Testis (tissue), 3 donors: ENCODE measurements around the gene FAM229B. TPM values are rescaled to one million over a fixed set of nuclear protein-coding genes. Genes with fewer than 3 reads are reported as not detected.
A peak's percentile ranks its signal among the peaks of the same experiment; 100 is the strongest.
"Not testable (repeated sequence)": the region's sequence is repeated elsewhere in the genome, so short reads cannot be mapped to it uniquely, and the experiment has no call there.

Source experiments
- DNase-seq: peaks from one replicate; pipeline ENCODE4 v3.0.0-alpha.2; 2019
- H3K27ac ChIP-seq, 2 donors: fragments of 200-600 bp; sonication (generic); one replicate each; pipeline ENCODE4 v1.5.1; 2019
- H3K27me3 ChIP-seq: fragments of 200-600 bp; sonication (generic); one replicate; pipeline ENCODE4 v1.5.1; 2019
- H3K36me3 ChIP-seq: fragments of 200-600 bp; sonication (generic); one replicate; pipeline ENCODE4 v1.5.1; 2017; ENCODE audit warnings: low read depth; ENCODE audit errors: missing control alignments
- H3K4me1 ChIP-seq: fragments of 200-600 bp; sonication (generic); one replicate; pipeline ENCODE4 v1.5.1; 2019
- H3K4me3 ChIP-seq, 2 donors: fragments of 200-600 bp; sonication (generic); one replicate each; pipeline ENCODE4 v1.5.1; 2017 to 2019
- H3K9me3 ChIP-seq: fragments of 200-600 bp; sonication (generic); one replicate; pipeline ENCODE4 v1.5.1; 2017
- POLR2A ChIP-seq: fragments of 450-650 bp; IDR thresholded peaks from one replicate; pipeline ENCODE4 v1.6.1; 2017; ENCODE audit warnings: antibody characterized with exemption, mild to moderate bottlenecking, moderate library complexity
- WGBS, 2 donors: methylation state at CpG; one replicate each; pipeline ENCODE4 v1.1.5; 2018; 5-methylcytosine and 5-hydroxymethylcytosine counted together
- intact Hi-C: fragments of 100-400 bp; cut with DNase I; formaldehyde crosslinking; loops from one replicate; pipeline ENCODE4 v1.15.1; 2023; ENCODE audit warnings: low total_unique reads
- polyA plus RNA-seq: library from polyadenylated mRNA; stranded (reverse); fragments of 350-450 nt; fragmentation: Illumina TruSeq; extraction: RNeasy Lipid Tissue Mini Kit (QIAGEN cat#74804); gene quantifications from one replicate; pipeline ENCODE4 v1.2.3, GENCODE V29; 2014; ENCODE audit warnings: low read depth, low replicate concordance; ENCODE audit not compliant: insufficient read depth
- total RNA-seq, 2 donors: library from RNA; depleted of rRNA; stranded (reverse); fragments of >200 nt; gene quantifications; one replicate each; pipeline ENCODE4 v1.2.3, GENCODE V29; 2016
- TF ChIP-seq, protein P1 (sequence below), 3 experiments: fragments of 450-650 bp in 2 of 3; fragments of 200-600 bp in 1 of 3; sonication (generic) in 1 of 3; IDR thresholded peaks; one replicate each; pipeline ENCODE4 v1.5.1; 2016 to 2019; ENCODE audit warnings: antibody characterized with exemption in 3 of 3, mild to moderate bottlenecking in 2 of 3, moderate library complexity in 1 of 3

The FAM229B gene
- total and polyA plus RNA-seq, 3 donors from 2014 or later, result 111 to 724 (median 202) TPM

DNA sequence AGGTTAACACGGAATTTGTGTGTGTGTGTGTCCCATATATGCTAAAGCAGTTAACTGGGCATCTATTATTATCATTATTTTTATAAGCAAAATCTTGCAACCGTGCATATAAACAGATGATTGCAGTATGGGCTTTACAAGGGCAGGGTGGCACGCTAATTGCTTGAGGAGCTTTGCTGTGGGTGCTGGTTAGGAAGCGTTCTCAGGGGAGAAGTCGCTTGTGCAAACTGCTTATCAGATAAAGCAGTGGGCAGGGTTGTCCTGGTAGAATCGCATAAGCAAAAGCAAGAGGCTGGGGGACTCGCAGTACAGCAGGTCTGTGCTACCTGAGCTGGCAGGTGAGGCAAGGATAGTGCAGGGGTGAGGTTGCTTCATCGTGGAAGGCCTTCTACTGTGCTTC lies 43.2 kb upstream of the FAM229B start:
- H3K9me3 ChIP-seq, result no peaks in the 10 kb centered on the region
- H3K36me3 ChIP-seq, result no peaks in the 10 kb centered on the region
- no peaks in the 10 kb centered on the region for H3K4me1 ChIP-seq
- intact Hi-C loops, result loop anchor here (5.0 to 10.0 kb wide), 3 partner anchors 172 to 789 kb away; partner anchors contain the start of gene FYN
- 63 to 66% methylated on average over 8 of the region's 8 CpGs for WGBS, 2 donors
- peak overlapping the region in 1 of 2 donors; percentile 54 for H3K4me3 ChIP-seq
- TF ChIP-seq, protein P1, sequence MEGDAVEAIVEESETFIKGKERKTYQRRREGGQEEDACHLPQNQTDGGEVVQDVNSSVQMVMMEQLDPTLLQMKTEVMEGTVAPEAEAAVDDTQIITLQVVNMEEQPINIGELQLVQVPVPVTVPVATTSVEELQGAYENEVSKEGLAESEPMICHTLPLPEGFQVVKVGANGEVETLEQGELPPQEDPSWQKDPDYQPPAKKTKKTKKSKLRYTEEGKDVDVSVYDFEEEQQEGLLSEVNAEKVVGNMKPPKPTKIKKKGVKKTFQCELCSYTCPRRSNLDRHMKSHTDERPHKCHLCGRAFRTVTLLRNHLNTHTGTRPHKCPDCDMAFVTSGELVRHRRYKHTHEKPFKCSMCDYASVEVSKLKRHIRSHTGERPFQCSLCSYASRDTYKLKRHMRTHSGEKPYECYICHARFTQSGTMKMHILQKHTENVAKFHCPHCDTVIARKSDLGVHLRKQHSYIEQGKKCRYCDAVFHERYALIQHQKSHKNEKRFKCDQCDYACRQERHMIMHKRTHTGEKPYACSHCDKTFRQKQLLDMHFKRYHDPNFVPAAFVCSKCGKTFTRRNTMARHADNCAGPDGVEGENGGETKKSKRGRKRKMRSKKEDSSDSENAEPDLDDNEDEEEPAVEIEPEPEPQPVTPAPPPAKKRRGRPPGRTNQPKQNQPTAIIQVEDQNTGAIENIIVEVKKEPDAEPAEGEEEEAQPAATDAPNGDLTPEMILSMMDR (IDR thresholded peaks at IDR 0.05), result no peak
- H3K27me3 ChIP-seq, result no peaks in the 10 kb centered on the region
- no peak for DNase-seq
- no peak overlapping the region for H3K27ac ChIP-seq

DNA sequence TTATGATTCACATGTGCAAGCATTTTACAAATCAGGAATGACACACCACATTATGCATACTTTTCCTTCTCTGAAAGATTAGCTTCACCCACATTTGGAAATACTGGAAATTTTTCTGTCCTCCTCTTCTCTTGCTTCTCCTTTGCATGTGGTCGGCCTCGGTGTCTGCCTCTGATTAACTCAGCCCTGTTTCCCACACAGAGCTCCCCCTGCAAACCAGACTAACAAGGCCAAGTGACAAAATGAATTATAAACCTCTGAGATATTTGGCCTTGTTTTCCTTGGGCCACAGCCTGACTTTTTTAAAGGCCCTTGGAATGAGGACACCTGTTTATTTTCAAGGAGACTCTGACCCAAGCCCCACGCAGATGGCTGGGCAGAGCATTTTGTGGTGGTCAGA lies 42.5 kb upstream of the FAM229B start:
- Histone ChIP-seq H3K27ac (no peak overlapping the region), H3K9me3 (no peaks in the 10 kb centered on the region), H3K36me3 (no peaks in the 10 kb centered on the region), H3K27me3 (no peaks in the 10 kb centered on the region), H3K4me1 (no peaks in the 10 kb centered on the region), H3K4me3 (no peak overlapping the region)
- intact Hi-C loops, result loop anchor here (5.0 to 10.0 kb wide), 3 partner anchors 173 to 790 kb away; partner anchors contain the start of gene FYN
- TF ChIP-seq POLR2A, result no peak
- WGBS, 2 donors, result 47 to 50% methylated on average over 3 of the region's 3 CpGs
- DNase-seq, result no peak

DNA sequence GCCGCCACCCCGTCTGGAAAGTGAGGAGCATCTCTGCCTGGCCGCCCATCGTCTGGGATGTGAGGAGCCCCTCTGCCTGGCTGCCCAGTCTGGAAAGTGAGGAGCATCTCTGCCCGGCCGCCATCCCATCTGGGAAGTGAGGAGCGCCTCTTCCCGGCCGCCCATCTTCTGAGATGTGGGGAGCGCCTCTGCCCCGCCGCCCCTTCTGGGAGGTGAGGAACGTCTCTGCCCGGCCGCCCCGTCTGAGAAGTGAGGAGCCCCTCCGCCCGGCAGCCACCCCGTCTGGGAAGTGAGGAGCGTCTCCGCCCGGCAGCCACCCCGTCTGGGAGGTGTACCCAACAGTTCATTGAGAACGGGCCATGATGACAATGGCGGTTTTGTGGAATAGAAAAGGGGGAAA lies 39.9 kb upstream of the FAM229B start:
- H3K36me3 ChIP-seq, H3K4me3 ChIP-seq, H3K27ac ChIP-seq, H3K27me3 ChIP-seq, DNase-seq, H3K4me1 ChIP-seq, H3K9me3 ChIP-seq: not testable (repeated sequence)
- intact Hi-C loops, result loop anchor here (10.0 kb wide), 2 partner anchors 333 to 793 kb away; a partner anchor contains a TSS
- 83 to 89% methylated on average over 1 to 23 of the region's 25 CpGs for WGBS, 2 donors

DNA sequence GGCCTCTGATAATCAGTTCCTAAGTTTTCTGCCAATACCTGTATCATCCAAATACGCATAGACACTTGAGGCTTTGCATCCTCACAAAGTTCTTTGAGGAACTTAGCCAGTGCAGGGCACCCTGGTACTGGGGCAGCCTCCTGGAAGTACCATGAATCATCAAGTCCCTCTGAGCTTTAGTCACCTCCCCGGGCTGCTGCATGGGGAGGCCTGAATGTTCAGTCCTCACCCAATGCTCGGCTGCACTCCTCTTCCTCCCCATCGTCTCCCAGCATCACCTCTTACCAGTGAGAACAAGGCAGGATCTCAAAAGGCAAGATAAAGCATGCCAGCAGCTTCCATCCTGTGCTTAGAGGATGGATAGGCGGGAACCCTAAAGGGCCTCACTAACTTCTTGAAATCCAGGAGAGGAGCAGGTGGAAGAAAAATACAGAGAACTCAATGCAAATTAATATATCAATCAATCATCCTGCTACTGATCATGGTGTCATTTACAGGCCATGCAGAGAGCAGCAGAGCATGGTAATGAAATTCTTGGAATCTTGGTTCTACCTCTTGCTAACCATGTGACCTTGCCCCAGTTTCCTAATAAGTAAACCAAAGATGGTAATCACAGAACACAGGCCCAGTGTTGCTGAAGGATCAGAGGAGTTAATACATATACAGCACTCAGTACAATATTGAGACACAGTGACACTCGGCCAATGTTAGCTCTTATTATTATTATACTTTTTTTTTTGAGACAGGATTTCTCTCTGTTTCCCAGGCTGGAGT lies 38.2 kb upstream of the FAM229B start:
- DNase-seq, result no peak
- Histone ChIP-seq H3K4me3 (no peak overlapping the region), H3K4me1 (no peaks in the 10 kb centered on the region), H3K27ac (no peak overlapping the region), H3K36me3 (no peaks in the 10 kb centered on the region), H3K9me3 (no peaks in the 10 kb centered on the region), H3K27me3 (no peaks in the 10 kb centered on the region)
- intact Hi-C loops, result loop anchor here (10.0 kb wide), 2 partner anchors 334 to 794 kb away; a partner anchor contains a TSS
- 73 to 83% methylated on average over 4 to 6 of the region's 6 CpGs for WGBS, 2 donors
- no peak for TF ChIP-seq POLR2A
- TF ChIP-seq, protein P1 (IDR thresholded peaks at IDR 0.05), result no peak

DNA sequence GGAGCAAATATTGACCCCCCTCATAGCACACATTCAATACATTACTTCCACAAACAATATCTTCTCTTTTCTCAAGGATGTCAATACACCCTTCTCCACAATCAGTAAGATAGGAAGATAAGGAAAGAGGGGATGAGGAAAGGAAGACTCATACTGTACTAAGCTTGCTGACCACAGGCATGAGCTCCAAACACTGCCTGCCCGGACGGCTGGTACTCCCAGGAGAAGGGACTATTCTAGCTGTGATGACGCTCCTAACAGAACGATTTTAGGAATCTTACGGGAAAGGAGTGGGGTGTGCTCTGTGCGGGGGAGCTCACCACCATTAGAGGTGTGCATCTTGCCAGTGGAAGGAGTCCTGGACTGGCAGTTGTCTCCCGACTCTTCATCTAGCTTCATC lies 37.4 kb upstream of the FAM229B start:
- H3K4me3 ChIP-seq, result no peak overlapping the region
- no peaks in the 10 kb centered on the region for H3K27me3 ChIP-seq
- no peak overlapping the region for H3K27ac ChIP-seq
- no peak for TF ChIP-seq POLR2A
- TF ChIP-seq, protein P1 (IDR thresholded peaks at IDR 0.05), result no peak
- intact Hi-C loops, result loop anchor here (10.0 kb wide), 2 partner anchors 335 to 795 kb away; a partner anchor contains a TSS
- WGBS, 2 donors, result 83 to 94% methylated on average over 7 of the region's 7 CpGs
- no peaks in the 10 kb centered on the region for H3K36me3 ChIP-seq
- H3K9me3 ChIP-seq, result no peaks in the 10 kb centered on the region
- no peaks in the 10 kb centered on the region for H3K4me1 ChIP-seq
- DNase-seq, result no peak
